GM18505 (cell line): ENCODE results near the gene HPSE2.
"Not testable (repeated sequence)": the region's sequence is repeated elsewhere in the genome, so short reads cannot be mapped to it uniquely, and the experiment has no call there.

Experiments
- ATAC-seq: cut with Tn5 transposase; IDR thresholded peaks from one replicate; pipeline ENCODE4 v1.9.1; 2021; ENCODE audit not compliant: unreplicated experiment
- POLR2A ChIP-seq: IDR thresholded peaks from 4 replicates; pipeline ENCODE4 v1.6.1; 2011; ENCODE audit warnings: borderline replicate concordance; ENCODE audit not compliant: insufficient read depth, insufficient read length; ENCODE audit errors: extremely low read depth

Gene HPSE2

DNA sequence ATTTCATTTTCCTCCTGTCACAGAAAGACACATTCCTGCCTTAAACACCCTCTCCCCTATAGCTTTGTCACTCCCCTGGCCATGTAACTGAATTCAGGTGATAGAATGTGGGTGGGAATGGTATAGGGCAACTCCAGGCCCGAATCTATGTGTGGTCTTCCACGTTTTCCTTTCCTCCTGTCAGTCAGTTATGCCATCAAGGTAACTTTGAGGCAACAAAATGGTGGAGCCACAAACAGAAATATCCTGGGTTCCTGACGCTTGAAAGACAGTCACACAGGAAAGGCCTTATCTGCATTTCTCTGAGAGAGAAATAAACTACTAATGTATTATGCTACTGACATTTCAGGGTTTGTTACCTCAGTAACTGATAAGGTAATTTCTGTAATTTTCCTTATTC is 326.8 kb downstream of the HPSE2 start:
- no peak for ATAC-seq
- TF ChIP-seq POLR2A, result no peak

DNA sequence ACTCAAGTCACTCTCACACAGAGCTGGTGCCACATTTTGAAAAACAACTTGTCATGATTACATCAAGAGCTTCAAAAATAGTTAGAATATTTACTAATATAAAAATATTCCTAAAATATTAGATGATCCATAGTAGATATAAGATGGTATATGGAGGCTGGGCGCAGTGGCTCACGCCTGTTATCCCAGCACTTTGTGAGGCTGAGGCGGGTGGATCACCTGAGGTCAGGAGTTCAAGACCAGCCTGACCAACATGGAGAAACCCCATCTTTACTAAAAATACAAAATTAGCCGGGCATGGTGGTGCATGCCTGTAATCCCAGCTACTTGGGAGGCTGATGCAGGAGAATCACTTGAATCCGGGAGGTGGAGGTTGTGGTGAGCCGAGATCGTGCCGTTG is 327.4 kb downstream of the HPSE2 start:
- not testable (repeated sequence) for ATAC-seq

DNA sequence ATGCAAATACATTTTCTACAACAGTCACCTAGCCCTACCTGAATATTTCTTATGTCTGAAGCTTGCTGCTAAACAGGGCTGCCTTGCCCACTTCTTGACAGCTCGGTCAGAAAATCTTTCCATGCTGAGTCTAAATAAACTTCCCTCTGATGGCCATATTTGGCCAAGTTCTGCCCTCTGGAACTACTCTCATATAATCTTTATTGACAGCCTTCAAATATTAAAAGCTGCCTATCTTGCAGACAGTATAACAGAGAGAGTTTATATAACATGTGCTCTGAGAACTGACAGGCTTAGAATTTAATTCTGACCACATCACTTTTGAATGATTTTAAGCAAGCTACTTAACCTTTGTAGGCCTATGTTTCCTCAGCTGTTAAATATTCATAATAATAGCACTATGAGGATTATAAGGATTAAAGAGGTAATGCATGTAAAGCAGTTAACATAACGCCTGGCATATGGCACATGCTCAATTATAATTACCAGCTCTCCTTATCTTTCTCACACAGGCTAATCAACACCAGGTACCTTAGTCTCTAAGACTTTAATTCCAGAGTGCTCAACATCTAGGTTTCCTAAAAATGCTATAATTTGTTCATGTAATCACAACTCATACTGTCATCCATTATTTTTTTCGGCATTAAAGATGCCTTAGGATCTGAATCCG is 334.1 kb downstream of the HPSE2 start:
- no peak for ATAC-seq
- TF ChIP-seq POLR2A, result no peak

DNA sequence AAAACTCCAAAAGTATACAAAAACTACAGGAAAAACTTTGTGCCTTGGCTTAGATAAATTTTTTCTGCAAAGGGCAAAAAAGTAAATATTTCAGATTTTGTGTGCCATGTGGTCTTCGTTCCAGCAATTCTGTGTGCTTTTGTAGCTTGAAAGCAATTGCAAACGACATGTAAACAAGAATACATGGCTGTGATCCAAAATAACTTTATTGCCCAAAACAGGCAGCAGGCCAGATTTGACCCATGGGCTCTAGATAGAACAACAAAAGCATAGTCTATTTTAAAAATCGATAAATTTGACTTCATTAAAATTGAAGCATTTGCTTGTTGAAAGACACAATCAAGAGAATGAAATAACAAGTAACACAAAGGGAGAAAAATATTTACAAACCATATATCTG is 336.6 kb downstream of the HPSE2 start:
- TF ChIP-seq POLR2A, result no peak
- no peak for ATAC-seq

DNA sequence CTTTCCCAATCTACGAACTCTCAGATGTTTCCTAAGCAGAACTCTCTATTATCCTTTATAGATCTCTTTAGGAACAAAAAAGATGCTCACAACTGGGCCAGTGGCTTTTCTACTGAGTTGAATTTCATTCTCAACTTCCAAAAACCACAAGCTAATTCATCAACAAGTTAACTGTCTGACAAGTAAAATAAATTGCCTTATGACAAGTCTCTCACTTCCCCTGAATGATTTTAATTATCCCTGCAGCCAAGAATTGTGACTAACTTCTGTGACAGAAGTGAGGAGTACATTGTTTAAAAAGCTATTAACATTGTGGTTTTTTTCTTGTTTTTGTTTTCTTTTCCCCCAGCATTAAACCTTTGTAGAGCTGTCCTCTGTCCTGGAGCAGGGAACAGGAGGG is 343.1 kb downstream of the HPSE2 start:
- no peak for ATAC-seq
- no peak for TF ChIP-seq POLR2A

DNA sequence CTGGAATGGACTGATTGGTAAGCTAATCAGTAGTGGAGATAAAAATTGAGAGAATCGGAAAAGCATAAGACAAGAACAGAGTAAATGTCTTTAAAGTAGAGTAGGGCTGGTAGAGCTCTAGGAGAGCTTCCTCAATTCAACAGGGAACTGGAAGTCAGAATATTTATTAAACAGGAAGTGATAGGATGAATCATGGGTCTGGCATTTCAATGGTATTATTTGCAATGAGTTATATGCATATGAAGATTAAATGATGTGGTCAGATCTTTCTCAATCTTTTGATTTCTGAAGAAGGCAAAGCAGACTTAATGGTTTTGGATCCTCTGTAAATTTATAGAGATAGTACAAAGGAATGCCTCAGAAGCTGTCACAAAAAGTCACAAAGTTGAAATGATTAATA is 349.0 kb downstream of the HPSE2 start:
- TF ChIP-seq POLR2A, result no peak
- no peak for ATAC-seq

DNA sequence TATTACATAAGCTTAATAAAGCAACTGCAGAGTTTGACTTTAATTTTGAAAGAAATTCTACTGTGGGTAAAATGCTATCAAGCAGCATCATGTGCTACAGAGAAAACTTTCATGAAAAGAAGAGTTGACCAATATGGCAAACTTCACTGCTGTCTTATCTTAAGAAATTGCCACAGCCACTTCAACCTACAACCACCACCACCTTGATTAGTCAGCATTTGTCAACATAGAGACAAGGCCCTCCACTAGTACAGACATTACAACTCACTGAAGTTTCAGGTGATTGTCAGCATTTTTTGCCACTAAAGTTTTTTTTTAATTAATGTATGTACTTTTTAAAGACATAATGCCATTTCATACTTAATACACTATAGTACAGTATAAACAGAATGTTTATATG is 350.3 kb downstream of the HPSE2 start:
- no peak for TF ChIP-seq POLR2A
- ATAC-seq, result no peak

DNA sequence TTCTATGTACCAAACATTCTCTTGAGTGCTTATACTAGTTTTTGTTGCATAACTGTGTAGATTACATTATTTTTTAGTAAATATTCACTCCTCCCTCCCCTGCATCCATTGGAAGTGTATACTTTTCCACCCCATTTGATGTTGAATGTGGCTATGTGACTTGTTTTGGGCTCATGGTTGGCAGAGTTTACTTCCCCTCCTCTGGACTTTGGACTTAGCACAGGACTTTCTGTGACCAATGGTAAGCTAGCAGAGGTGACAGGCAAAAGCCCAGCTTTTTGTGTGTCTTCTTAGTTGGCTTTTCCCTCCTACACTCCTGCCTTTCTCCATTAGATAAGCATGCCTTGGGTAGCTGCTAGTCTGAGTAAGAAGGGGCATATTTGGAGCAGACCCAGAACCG is 353.9 kb downstream of the HPSE2 start:
- no peak for ATAC-seq
- no peak for TF ChIP-seq POLR2A

DNA sequence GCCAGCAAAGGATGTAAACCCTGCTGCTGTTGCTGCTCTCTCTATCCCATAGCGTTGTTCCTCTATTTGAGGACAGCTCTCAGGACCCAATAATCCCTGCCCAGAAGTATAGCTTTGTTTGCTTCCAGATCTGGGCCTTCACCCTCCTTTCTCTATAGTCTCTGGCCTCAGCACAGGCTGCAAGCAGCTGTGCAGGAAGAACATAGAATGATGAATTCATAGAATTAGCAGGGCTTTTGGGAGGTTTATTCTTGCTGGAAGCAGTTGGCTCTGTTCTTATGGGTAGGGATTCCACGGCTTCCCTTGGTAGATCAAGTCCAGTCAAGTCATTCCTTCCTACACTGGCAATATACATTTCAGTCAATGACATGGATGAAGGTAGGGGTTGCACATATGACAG is 354.7 kb downstream of the HPSE2 start:
- TF ChIP-seq POLR2A, result no peak
- no peak for ATAC-seq

DNA sequence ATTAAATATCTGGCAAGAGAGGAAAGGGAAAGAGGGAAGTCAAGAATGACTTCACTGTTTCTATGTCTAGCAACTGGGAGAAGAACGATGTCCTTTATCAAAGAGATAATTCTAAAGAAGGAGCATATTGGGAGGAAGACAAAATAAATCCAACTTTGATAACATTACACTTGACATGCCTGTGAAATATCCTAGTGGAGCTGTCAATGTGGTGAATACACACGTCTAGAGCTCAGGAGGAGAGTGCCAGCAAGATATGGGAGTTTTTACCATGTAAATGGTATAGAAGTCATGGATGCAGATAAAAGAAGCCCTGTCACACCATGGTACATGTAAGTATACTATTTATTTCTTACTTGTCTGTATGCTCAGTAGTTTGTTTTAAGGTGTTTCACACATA is 356.7 kb downstream of the HPSE2 start:
- ATAC-seq, result no peak
- TF ChIP-seq POLR2A, result no peak

DNA sequence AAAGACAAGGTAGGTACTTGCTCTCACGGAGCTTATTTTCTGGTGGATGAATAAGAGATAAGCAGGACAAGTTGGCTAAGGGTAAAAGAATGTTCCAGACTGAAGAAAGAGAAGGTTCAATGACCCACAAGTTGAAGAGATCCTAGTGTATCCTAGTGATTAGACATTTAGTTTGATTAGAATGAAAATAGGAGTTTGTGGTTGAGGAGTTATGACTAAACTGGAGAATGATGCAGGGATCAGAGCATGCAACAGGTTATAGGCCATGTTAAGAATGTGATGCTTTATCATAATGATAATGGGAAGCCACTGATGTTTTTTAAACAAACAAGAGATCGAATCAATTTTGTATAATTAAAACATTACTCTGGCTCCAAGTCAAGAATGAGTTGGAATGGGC is 357.2 kb downstream of the HPSE2 start:
- no peak for TF ChIP-seq POLR2A
- no peak for ATAC-seq

DNA sequence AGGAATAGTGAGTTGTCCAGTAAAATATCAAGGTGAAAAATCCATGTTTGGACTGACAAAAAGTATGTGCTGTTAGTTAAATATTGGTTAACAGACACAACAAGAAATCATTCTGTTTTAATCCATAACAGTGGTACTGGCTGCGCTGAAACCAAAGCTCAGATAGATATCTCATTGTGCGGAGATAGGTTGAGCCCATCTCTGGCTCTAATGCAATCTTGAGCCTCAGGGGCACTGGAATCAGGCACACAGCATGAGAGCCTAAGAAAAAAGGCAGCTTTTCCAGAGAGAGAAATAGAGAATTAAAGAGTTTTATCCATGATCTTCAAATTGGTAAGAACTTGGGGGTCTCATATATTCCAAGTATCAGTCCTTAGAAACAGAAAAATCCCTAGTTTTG is 373.7 kb downstream of the HPSE2 start:
- no peak for ATAC-seq
- TF ChIP-seq POLR2A, result no peak

DNA sequence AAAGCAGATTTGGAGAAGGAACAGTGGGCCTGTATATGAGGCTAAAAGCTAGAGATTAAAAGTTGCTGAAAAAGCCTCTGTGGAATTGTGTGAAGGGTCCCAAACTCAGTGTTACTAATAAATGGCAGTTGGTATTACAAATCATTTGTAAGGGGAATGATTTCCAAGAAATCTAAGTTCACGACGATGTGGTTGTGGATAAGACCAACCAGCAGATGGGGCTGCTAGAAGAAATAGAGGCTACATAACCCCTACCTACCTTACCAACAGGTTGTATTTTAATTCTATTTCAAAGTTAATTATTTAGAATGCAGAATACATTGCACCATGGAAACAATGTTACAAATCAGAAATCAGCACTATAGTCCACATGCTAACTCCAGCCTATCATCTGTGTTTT is 377.1 kb downstream of the HPSE2 start:
- no peak for TF ChIP-seq POLR2A
- ATAC-seq, result no peak

DNA sequence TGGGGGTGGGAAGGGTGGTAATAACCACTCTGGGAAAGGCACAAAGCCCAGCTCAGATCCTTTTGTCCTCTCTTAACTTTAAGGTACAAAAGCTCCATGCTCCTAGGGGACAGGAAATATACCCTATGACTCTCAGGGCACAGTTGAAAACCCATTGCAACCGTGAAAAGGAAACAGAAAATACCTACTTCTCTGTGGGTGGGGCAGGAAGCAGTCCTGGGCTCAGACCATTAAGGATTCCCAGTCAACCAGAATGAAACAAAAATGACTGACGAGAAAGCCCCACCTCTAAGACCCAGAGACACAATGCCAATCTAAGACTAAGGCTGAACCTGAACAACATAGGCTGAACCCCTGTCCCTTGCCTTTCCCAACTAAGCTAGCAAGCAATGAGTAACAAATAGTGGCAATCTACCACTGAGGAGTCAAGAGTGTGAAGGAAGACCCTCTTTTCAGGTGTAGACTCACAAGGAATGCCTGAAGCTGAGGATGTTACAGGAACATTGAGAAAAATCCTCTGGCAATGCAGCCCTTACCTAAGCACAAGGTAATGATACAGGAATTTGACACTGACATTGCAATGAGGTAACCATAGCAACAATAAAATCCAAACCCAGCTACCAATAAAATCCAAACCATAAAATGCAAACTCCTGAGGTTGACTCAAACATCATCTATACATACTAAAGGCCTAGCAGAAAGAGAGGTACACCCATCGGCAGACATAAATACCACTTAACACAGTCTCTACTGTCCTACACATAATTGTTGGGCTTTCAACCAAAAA is 380.1 kb downstream of the HPSE2 start:
- ATAC-seq, result no peak
- TF ChIP-seq POLR2A, result no peak
